Caco-2 (cell line): ENCODE results near the gene MACC1. TPM values are rescaled to one million over a fixed set of nuclear protein-coding genes. Genes with fewer than 3 reads are reported as not detected.

Source experiments
- BruUV-seq: library from RNA; stranded (reverse); fragments of 400-500 nt; replicated peaks from 2 replicates; lab custom pipeline; 2021; lab: Mats Ljungman, UMichigan
- CTCF ChIA-PET: fragments of 300-600 bp; sonication (Branson Sonifier 250); formaldehyde crosslinking; loops from one replicate; lab custom pipeline; 2022; ENCODE audit warnings: antibody characterized with exemption; lab: Charles Lee
- POLR2A ChIA-PET: fragments of 300-600 bp; sonication (Branson Sonifier 250); formaldehyde crosslinking; loops from one replicate; lab custom pipeline; 2022; ENCODE audit warnings: antibody characterized with exemption; lab: Charles Lee
- DNase-seq, 2 experiments: peaks; one replicate each; pipeline versions ENCODE4 v3.0.0 to v3.0.0-alpha.2; 2020 to 2022
- H3K27me3 ChIP-seq: replicated peaks from 2 replicates; pipeline ENCODE4 v1.6.0; 2011; ENCODE audit warnings: low read length; ENCODE audit not compliant: control insufficient read depth, insufficient read depth
- H3K36me3 ChIP-seq: 2 replicates; pipeline ENCODE4 v1.5.1; 2011; ENCODE audit warnings: low read length; ENCODE audit not compliant: control insufficient read depth, insufficient read depth
- H3K4me1 ChIP-seq: fragments of 250-450 bp; sonication (Bioruptor Pico); 2 replicates; pipeline ENCODE4 v1.5.1; 2020; ENCODE audit warnings: mild to moderate bottlenecking
- H3K4me3 ChIP-seq: 2 replicates; pipeline ENCODE4 v1.5.1; 2011; ENCODE audit warnings: low read depth, mild to moderate bottlenecking, control low read depth, low read length
- H3K9me3 ChIP-seq: fragments of 250-450 bp; sonication (Bioruptor Pico); 2 replicates; pipeline ENCODE4 v1.5.1; 2020; ENCODE audit warnings: mild to moderate bottlenecking, moderate library complexity
- H3K27ac Mint-ChIP-seq: one replicate; pipeline ENCODE4 v1.8.0; 2022; ENCODE audit warnings: mixed read lengths; ENCODE audit not compliant: unreplicated experiment
- H3K27me3 Mint-ChIP-seq: one replicate; pipeline ENCODE4 v1.8.0; 2022; ENCODE audit warnings: mixed read lengths; ENCODE audit not compliant: insufficient read depth, unreplicated experiment
- H3K36me3 Mint-ChIP-seq: one replicate; pipeline ENCODE4 v1.8.0; 2022; ENCODE audit warnings: mild to moderate bottlenecking, mixed read lengths; ENCODE audit not compliant: insufficient read depth, unreplicated experiment
- H3K4me1 Mint-ChIP-seq: one replicate; pipeline ENCODE4 v1.8.0; 2022; ENCODE audit warnings: low read depth, mixed read lengths; ENCODE audit not compliant: unreplicated experiment
- H3K4me3 Mint-ChIP-seq: one replicate; pipeline ENCODE4 v1.8.0; 2022; ENCODE audit warnings: mild to moderate bottlenecking, moderate library complexity, mixed read lengths; ENCODE audit not compliant: unreplicated experiment
- H3K9me3 Mint-ChIP-seq: one replicate; pipeline ENCODE4 v1.8.0; 2022; ENCODE audit warnings: mixed read lengths; ENCODE audit not compliant: unreplicated experiment
- CTCF ChIP-seq, 2 experiments: fragments of 200-600 bp in 1 of 2; IDR thresholded peaks; 1 replicate in 1 of 2; 2 replicates in 1 of 2; pipeline versions ENCODE4 v1.5.1 to v1.8.0; 2011 to 2022; ENCODE audit warnings: antibody characterized with exemption in 1 of 2, control low read depth in 1 of 2, inconsistent platforms in 1 of 2, low read depth in 1 of 2, low read length in 1 of 2, mild to moderate bottlenecking in 1 of 2, moderate library complexity in 1 of 2; ENCODE audit not compliant: insufficient read depth in 1 of 2, severe bottlenecking in 1 of 2, unreplicated experiment in 1 of 2
- intact Hi-C: fragments of 100-400 bp; cut with micrococcal nuclease; formaldehyde crosslinking; loops from one replicate; pipeline ENCODE4 v1.10.0; 2022; ENCODE audit not compliant: unreplicated experiment
- total RNA-seq: library from RNA; stranded (reverse); gene quantifications from 2 replicates; pipeline ENCODE4 v1.2.3, GENCODE V29; 2022

Gene MACC1
- total RNA-seq, 1 experiment from 2014 or later, result 87.7 TPM

GRCh38 chr7:20246236-20246635 lies 29.1 kb upstream of the MACC1 start:
- Histone ChIP-seq H3K27me3 (no peaks in the 10 kb centered on the region), H3K9me3 (no peaks in the 10 kb centered on the region), H3K4me3 (no peak overlapping the region), H3K36me3 (no peaks in the 10 kb centered on the region), H3K4me1 (peaks cover 11% of the 10 kb centered on the region)
- no TSS peak for BruUV-seq
- TF ChIP-seq CTCF (IDR thresholded peaks at IDR 0.05; ENCODE audit: insufficient read depth in 1 of 2, low read depth in 1 of 2, low read length in 1 of 2, severe bottlenecking in 1 of 2, unreplicated experiment in 1 of 2), result no peak
- no peak overlapping the region for H3K4me3 Mint-ChIP-seq
- CTCF ChIA-PET, result no interaction called here
- H3K36me3 Mint-ChIP-seq, result no peaks in the 10 kb centered on the region
- peaks cover 10% of the 10 kb centered on the region for H3K4me1 Mint-ChIP-seq
- POLR2A ChIA-PET, result no interaction called here
- H3K9me3 Mint-ChIP-seq, result peaks cover 14% of the 10 kb centered on the region
- no peaks in the 10 kb centered on the region for H3K27me3 Mint-ChIP-seq
- DNase-seq, result no peak
- H3K27ac Mint-ChIP-seq, result no peak overlapping the region
- intact Hi-C loops, result no loop called here

- Histone ChIP-seq H3K27me3 (no peaks in the 10 kb centered on the region), H3K4me3 (no peak overlapping the region), H3K4me1 (peaks cover 23% of the 10 kb centered on the region), H3K9me3 (no peaks in the 10 kb centered on the region), H3K36me3 (no peaks in the 10 kb centered on the region)
- Mint-ChIP-seq H3K27me3 (no peaks in the 10 kb centered on the region), H3K9me3 (peaks cover 14% of the 10 kb centered on the region), H3K4me1 (peaks cover 10% of the 10 kb centered on the region), H3K27ac (no peak overlapping the region), H3K4me3 (no peak overlapping the region), H3K36me3 (no peaks in the 10 kb centered on the region)
- ChIA-PET CTCF (no interaction called here), POLR2A (no interaction called here)
- intact Hi-C loops, result no loop called here
- no TSS peak for BruUV-seq
- DNase-seq, result no peak
- TF ChIP-seq CTCF (IDR thresholded peaks at IDR 0.05; ENCODE audit: insufficient read depth in 1 of 2, low read depth in 1 of 2, low read length in 1 of 2, severe bottlenecking in 1 of 2, unreplicated experiment in 1 of 2), result no peak
Measured at GRCh38 chr7:20244334-20245120, 27.3 kb upstream of the MACC1 start.

- intact Hi-C loops, result loop anchor here (1.0 kb wide), 1 partner anchor 23 kb away; no protein-coding TSS in a partner anchor
- ChIA-PET CTCF (no interaction called here), POLR2A (no interaction called here)
- H3K4me3 Mint-ChIP-seq, result no peak overlapping the region
- Histone ChIP-seq H3K4me3 (no peak overlapping the region), H3K9me3 (no peaks in the 10 kb centered on the region), H3K27me3 (no peaks in the 10 kb centered on the region), H3K36me3 (no peaks in the 10 kb centered on the region), H3K4me1 (peaks cover 23% of the 10 kb centered on the region)
- peaks cover 14% of the 10 kb centered on the region for H3K9me3 Mint-ChIP-seq
- no TSS peak for BruUV-seq
- peaks cover 15% of the 10 kb centered on the region for H3K4me1 Mint-ChIP-seq
- no peak overlapping the region for H3K27ac Mint-ChIP-seq
- no peaks in the 10 kb centered on the region for H3K27me3 Mint-ChIP-seq
- TF ChIP-seq CTCF (IDR thresholded peaks at IDR 0.05; ENCODE audit: insufficient read depth in 1 of 2, low read depth in 1 of 2, low read length in 1 of 2, severe bottlenecking in 1 of 2, unreplicated experiment in 1 of 2), result no peak
- H3K36me3 Mint-ChIP-seq, result no peaks in the 10 kb centered on the region
- no peak for DNase-seq
Measured at GRCh38 chr7:20241911-20242261, 24.7 kb upstream of the MACC1 start.
